Naive thymus-derived CD4-positive, alpha-beta T cell (primary cell): Measurements from ENCODE around the gene NOC3L. TPM values are rescaled to one million over a fixed set of nuclear protein-coding genes. Genes with fewer than 3 reads are reported as not detected.

Experiments used
- ATAC-seq: fragments of 150-1000 bp; cut with Tn5 transposase; 2 replicates; pipeline ENCODE4 v1.10.0; 2021; ENCODE audit warnings: mild to moderate bottlenecking, moderate library complexity
- CTCF ChIA-PET: fragments of 350-600 bp; sonication (Branson Sonifier 250); formaldehyde crosslinking; loops from one replicate; lab custom pipeline; 2021; ENCODE audit warnings: antibody characterized with exemption; lab: Charles Lee
- POLR2A ChIA-PET: fragments of 350-600 bp; sonication (Branson Sonifier 250); formaldehyde crosslinking; loops from one replicate; lab custom pipeline; 2021; ENCODE audit warnings: antibody characterized with exemption, inconsistent platforms; lab: Charles Lee
- DNase-seq, 9 donors: peaks; one replicate each; pipeline versions ENCODE4 v3.0.0 to v3.0.0-alpha.2; 2020 to 2022; ENCODE audit warnings: mixed read lengths in 1 of 9
- H3K27ac ChIP-seq: one replicate; pipeline ENCODE4 v1.7.0; 2013; ENCODE audit warnings: mild to moderate bottlenecking, low read depth, low read length, moderate library complexity
- H3K27me3 ChIP-seq, 2 donors: one replicate each; pipeline ENCODE4 v1.7.0; 2013; ENCODE audit warnings: low read length in 2 of 2, mild to moderate bottlenecking in 2 of 2, moderate library complexity in 2 of 2; ENCODE audit not compliant: control insufficient read depth in 2 of 2, insufficient read depth in 2 of 2
- H3K36me3 ChIP-seq, 3 experiments: 1 replicate in 2 of 3; 2 replicates in 1 of 3; pipeline ENCODE4 v1.7.0; 2013; ENCODE audit warnings: low read length in 3 of 3, mild to moderate bottlenecking in 3 of 3, moderate library complexity in 1 of 3; ENCODE audit not compliant: insufficient read depth in 3 of 3, control insufficient read depth in 2 of 3
- H3K4me1 ChIP-seq, 2 donors: one replicate each; pipeline ENCODE4 v1.7.0; 2013; ENCODE audit warnings: low read length in 2 of 2, mild to moderate bottlenecking in 2 of 2, moderate library complexity in 1 of 2; ENCODE audit not compliant: control insufficient read depth in 2 of 2, insufficient read depth in 2 of 2
- H3K4me3 ChIP-seq: 2 replicates; pipeline ENCODE4 v1.7.0; 2013; ENCODE audit warnings: mild to moderate bottlenecking, low read length
- H3K9me3 ChIP-seq, 3 experiments: 1 replicate in 2 of 3; 2 replicates in 1 of 3; pipeline ENCODE4 v1.7.0; 2013; ENCODE audit warnings: low read length in 3 of 3; ENCODE audit not compliant: control insufficient read depth in 2 of 3
- H3K27ac Mint-ChIP-seq, 9 donors: one replicate each; pipeline ENCODE4 v1.8.0; 2020 to 2022; ENCODE audit warnings: mixed read lengths in 9 of 9, mild to moderate bottlenecking in 8 of 9, moderate library complexity in 5 of 9, inconsistent platforms in 2 of 9
- H3K27me3 Mint-ChIP-seq, 5 donors: one replicate each; pipeline ENCODE4 v1.8.0; 2021 to 2022; ENCODE audit warnings: mixed read lengths in 5 of 5, mild to moderate bottlenecking in 1 of 5
- H3K36me3 Mint-ChIP-seq, 5 donors: one replicate each; pipeline ENCODE4 v1.8.0; 2020 to 2022; ENCODE audit warnings: mixed read lengths in 5 of 5, mild to moderate bottlenecking in 3 of 5, inconsistent platforms in 1 of 5
- H3K4me1 Mint-ChIP-seq, 7 donors: one replicate each; pipeline ENCODE4 v1.8.0; 2020 to 2022; ENCODE audit warnings: mixed read lengths in 7 of 7, mild to moderate bottlenecking in 3 of 7, inconsistent platforms in 1 of 7
- H3K4me3 Mint-ChIP-seq, 10 donors: one replicate each; pipeline ENCODE4 v1.8.0; 2020 to 2022; ENCODE audit warnings: mild to moderate bottlenecking in 10 of 10, mixed read lengths in 10 of 10, moderate library complexity in 6 of 10, inconsistent platforms in 2 of 10
- H3K9me3 Mint-ChIP-seq, 11 donors: one replicate each; pipeline ENCODE4 v1.8.0; 2020 to 2022; ENCODE audit warnings: mixed read lengths in 11 of 11, mild to moderate bottlenecking in 4 of 11, inconsistent platforms in 1 of 11, moderate library complexity in 1 of 11
- intact Hi-C, 2 donors: fragments of 100-400 bp; cut with micrococcal nuclease; formaldehyde crosslinking; loops; one replicate each; pipeline ENCODE4 v1.15.1; 2023
- polyA plus RNA-seq, 2 donors: library from polyadenylated mRNA; unstranded; fragments of 300-500 nt; fragmentation: Illumina TruSeq; gene quantifications; one replicate each; pipeline ENCODE4 v1.2.3, GENCODE V29; 2021
- total RNA-seq, 6 experiments: library from RNA in 5 of 6; stranded (reverse) in 5 of 6; gene quantifications; 1 replicate in 5 of 6; 2 replicates in 1 of 6; pipeline ENCODE4 v1.2.3 and lab custom pipeline; 2021 to 2026

Gene NOC3L
- total and polyA plus RNA-seq, 7 experiments from 2014 or later = 8.0 to 28.8 (median 17.7) TPM

DNA sequence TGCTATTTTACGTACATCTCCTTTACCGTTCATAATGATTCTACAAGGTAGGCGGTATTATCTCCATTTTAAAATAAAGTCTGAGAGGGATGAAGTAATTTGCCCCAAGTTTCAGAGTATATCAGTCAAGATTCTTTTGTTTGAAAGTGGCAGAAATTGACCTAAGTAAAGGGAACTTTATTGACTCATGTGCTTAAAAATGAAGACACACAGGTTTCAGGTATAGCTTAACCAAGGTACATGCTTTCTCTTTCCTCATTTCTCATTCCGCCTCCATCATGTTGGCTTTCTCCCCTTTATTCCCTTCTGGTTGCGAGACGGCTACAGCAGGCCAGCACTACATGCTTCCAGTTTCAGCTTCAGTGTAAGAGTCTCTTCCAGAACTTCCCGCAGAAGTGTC is 77.5 kb downstream of the NOC3L start:
- H3K4me1 Mint-ChIP-seq = peaks cover 0 to 6% (median 2%) of the 10 kb centered on the region in 7 donors
- Histone ChIP-seq H3K4me3 (no peak overlapping the region), H3K27me3 (no peaks in the 10 kb centered on the region), H3K9me3 (no peaks in the 10 kb centered on the region), H3K36me3 (no peaks in the 10 kb centered on the region), H3K4me1 (no peaks in the 10 kb centered on the region), H3K27ac (no peak overlapping the region)
- DNase-seq = no peak
- CTCF ChIA-PET = no interaction called here
- POLR2A ChIA-PET = no interaction called here
- no peaks in the 10 kb centered on the region for H3K36me3 Mint-ChIP-seq
- no peak overlapping the region for H3K27ac Mint-ChIP-seq
- no peak for ATAC-seq
- intact Hi-C loops = no loop called here
- no peaks in the 10 kb centered on the region for H3K9me3 Mint-ChIP-seq
- H3K4me3 Mint-ChIP-seq = no peak overlapping the region
- H3K27me3 Mint-ChIP-seq = peaks cover 16 to 44% (median 25%) of the 10 kb centered on the region in 5 donors

Other genes starting within 250 kb of the NOC3L start
- 1 to 10 TPM in 1 of 5 experiments, under 1 TPM in 4; 0.22 to 3.6 (median 0.60) TPM for gene TBC1D12, start 39.6 kb upstream of the NOC3L start, total RNA-seq
- gene TBC1D12, start 39.6 kb upstream of the NOC3L start, polyA plus RNA-seq = not detected
- gene HELLS, start 182.8 kb upstream of the NOC3L start, total RNA-seq = 100 to 1,000 TPM in 1 of 5 experiments, 1 to 10 TPM in 4; 5.4 to 107 (median 7.4) TPM
- 1 to 10 TPM; 2.7 to 7.5 TPM for gene HELLS, start 182.8 kb upstream of the NOC3L start, polyA plus RNA-seq